ENCODE results near the gene PDGFB. TPM values are rescaled to one million over a fixed set of nuclear protein-coding genes. Genes with fewer than 3 reads are reported as not detected.

PDGFB gene
- total RNA-seq, 1 experiment from 2014 or later, result 39.7 TPM

DNA sequence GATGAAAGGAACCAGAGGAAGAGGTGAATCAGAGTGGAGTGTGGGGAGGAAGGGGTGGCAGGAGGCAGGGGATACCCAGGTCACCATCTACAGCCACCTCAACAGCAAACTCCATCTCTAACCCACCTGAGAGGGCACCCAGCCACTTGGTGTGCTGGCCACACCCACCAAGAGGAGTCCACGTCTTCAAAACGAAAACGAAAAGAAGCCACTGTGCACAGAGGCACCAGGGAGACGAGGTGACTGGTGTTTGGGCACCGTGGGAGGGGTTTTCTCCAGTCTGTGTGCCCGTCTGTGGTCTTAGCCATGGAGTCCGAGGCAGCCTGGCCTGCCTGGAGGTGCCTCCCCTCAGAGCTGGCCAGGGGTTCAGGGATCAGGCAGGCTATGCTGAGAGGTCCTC is 20.2 kb downstream of the PDGFB start:
- Histone ChIP-seq H3F3A (ENCODE audit: insufficient read depth, low read depth) (peaks cover 44% of the 10 kb centered on the region), H3K27me3 (ENCODE audit: insufficient read depth, low read depth) (no peaks in the 10 kb centered on the region), H3K4me3 (no peak overlapping the region), H3K36me3 (ENCODE audit: low read depth) (peaks cover 39% of the 10 kb centered on the region; the same call in 1 of the 2 replicates), H2AFZ (no peak overlapping the region), H3K4me2 (no peak overlapping the region), H3K27ac (no peak overlapping the region), H3K79me2 (ENCODE audit: low read depth) (no peaks in the 10 kb centered on the region), H3K9me2 (ENCODE audit: insufficient read depth) (no peaks in the 10 kb centered on the region), H4K20me1 (ENCODE audit: insufficient read depth) (no peaks in the 10 kb centered on the region), H3K4me1 (replicated peaks; ENCODE audit: insufficient read depth) (peaks cover 14% of the 10 kb centered on the region), H3K9me3 (ENCODE audit: insufficient read depth, low read depth) (no peaks in the 10 kb centered on the region; the same call in 1 of the 2 replicates)
- BruUV-seq (replicated peaks), result no TSS peak
- ChIA-PET CTCF (no interaction called here), POLR2A (ENCODE audit: unreplicated experiment) (no interaction called here)
- intact Hi-C loops (cut with micrococcal nuclease; ENCODE audit: unreplicated experiment), result no loop called here
- no peak for TF ChIP-seq EZH2 (IDR thresholded peaks at IDR 0.05; ENCODE audit: low read depth)
- TF ChIP-seq, protein P1, sequence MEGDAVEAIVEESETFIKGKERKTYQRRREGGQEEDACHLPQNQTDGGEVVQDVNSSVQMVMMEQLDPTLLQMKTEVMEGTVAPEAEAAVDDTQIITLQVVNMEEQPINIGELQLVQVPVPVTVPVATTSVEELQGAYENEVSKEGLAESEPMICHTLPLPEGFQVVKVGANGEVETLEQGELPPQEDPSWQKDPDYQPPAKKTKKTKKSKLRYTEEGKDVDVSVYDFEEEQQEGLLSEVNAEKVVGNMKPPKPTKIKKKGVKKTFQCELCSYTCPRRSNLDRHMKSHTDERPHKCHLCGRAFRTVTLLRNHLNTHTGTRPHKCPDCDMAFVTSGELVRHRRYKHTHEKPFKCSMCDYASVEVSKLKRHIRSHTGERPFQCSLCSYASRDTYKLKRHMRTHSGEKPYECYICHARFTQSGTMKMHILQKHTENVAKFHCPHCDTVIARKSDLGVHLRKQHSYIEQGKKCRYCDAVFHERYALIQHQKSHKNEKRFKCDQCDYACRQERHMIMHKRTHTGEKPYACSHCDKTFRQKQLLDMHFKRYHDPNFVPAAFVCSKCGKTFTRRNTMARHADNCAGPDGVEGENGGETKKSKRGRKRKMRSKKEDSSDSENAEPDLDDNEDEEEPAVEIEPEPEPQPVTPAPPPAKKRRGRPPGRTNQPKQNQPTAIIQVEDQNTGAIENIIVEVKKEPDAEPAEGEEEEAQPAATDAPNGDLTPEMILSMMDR (conservative IDR thresholded peaks at IDR 0.05), result no peak
- DNase-seq, result no peak

DNA sequence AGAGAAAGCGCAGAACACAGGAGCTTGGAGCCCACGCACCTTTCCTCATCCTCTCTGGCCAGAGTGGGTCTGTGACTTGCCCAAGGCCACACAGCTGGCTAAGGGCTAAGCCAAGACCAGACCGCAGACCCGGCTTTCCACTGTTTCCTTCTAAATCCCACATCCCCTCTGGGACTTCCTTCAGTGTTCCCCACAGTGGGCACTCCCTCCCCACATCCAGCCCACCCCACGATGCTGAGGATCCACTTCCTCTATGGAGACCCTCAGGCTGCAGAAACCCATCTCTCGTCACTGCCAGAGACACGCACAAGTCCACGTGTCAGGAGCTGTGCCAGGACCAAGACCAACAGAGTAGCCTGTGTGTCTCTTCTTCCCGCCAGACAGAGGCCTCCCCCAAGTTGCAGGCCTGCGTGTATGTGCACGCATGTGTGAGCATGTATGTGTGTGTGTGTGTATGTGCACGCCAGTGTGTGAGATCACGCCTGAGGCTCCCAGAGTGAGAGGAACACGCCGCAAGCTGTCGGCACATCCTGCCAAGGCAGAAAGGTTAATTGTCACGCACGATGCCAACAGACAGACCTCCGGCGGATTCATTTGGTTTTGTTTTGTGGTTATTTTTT is 21.6 kb downstream of the PDGFB start:
- DNase-seq, result no peak
- Histone ChIP-seq H3K4me1 (replicated peaks; ENCODE audit: insufficient read depth) (peaks cover 14% of the 10 kb centered on the region), H3K9me2 (ENCODE audit: insufficient read depth) (no peaks in the 10 kb centered on the region), H3F3A (ENCODE audit: insufficient read depth, low read depth) (peaks cover 35% of the 10 kb centered on the region), H3K27ac (no peak overlapping the region), H3K4me2 (no peak overlapping the region), H3K36me3 (ENCODE audit: low read depth) (peaks cover 31% of the 10 kb centered on the region; the same call in 1 of the 2 replicates), H4K20me1 (ENCODE audit: insufficient read depth) (no peaks in the 10 kb centered on the region), H3K79me2 (ENCODE audit: low read depth) (no peaks in the 10 kb centered on the region), H3K4me3 (no peak overlapping the region), H3K27me3 (ENCODE audit: insufficient read depth, low read depth) (no peaks in the 10 kb centered on the region), H3K9me3 (ENCODE audit: insufficient read depth, low read depth) (no peaks in the 10 kb centered on the region; the same call in none of the 2 replicates), H2AFZ (no peak overlapping the region)
- TF ChIP-seq EZH2 (IDR thresholded peaks at IDR 0.05; ENCODE audit: low read depth), result no peak
- TF ChIP-seq, protein P1 (conservative IDR thresholded peaks at IDR 0.05), result no peak
- BruUV-seq (replicated peaks), result no TSS peak
- ChIA-PET POLR2A (ENCODE audit: unreplicated experiment) (no interaction called here), CTCF (interaction anchor here (0.6 kb wide), 1 partner anchor 219 kb away, joined by 5 read pairs; no protein-coding TSS in a partner anchor)
- intact Hi-C loops (cut with micrococcal nuclease; ENCODE audit: unreplicated experiment), result no loop called here

DNA sequence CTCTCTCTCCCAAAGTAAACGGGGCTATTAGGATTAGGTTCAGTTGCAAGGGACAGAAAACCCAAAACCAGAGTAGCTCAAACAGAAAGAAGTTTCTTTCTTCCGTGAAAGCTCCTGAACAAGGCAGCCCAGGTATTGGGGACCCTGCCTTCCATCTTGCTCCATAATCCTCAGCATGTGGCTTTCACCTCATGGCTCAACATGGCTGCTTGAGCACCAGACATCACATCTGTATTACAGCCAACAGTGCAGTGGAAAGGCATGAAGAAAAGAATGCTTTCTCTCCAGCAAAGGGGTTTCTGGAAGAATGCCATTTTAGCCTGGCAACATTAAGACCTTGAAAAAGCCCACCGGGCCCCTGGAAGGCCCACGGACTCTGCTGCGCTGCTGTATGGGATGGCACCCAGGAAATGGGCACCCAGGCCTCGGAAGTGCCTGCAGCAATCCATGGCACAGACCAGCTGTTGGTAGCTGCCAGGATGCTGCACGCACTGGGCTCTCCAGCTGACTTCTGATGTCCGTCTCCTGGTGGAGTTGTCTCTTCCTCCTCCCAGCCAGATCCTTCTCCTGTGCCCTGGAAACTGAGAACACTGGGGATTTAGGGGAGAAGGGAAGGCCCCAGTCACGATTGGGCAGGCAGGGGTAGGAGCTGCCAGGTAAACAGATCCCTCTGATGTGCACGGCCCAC is 22.6 kb downstream of the PDGFB start:
- peak overlapping the region; percentile 69; the same call in 1 of the 2 replicates for H3K27ac ChIP-seq
- H3K4me3 ChIP-seq, result no peak overlapping the region
- intact Hi-C loops (cut with micrococcal nuclease; ENCODE audit: unreplicated experiment), result no loop called here
- H2AFZ ChIP-seq, result no peak overlapping the region
- no peaks in the 10 kb centered on the region for H3K9me2 ChIP-seq (ENCODE audit: insufficient read depth)
- ChIA-PET POLR2A (ENCODE audit: unreplicated experiment) (interaction anchor here (0.6 kb wide), 1 partner anchor 61 kb away, joined by 5 read pairs; no protein-coding TSS in a partner anchor), CTCF (interaction anchor here (0.6 kb wide), 1 partner anchor 218 kb away, joined by 5 read pairs; no protein-coding TSS in a partner anchor)
- no TSS peak for BruUV-seq (replicated peaks)
- no peaks in the 10 kb centered on the region for H3K27me3 ChIP-seq (ENCODE audit: insufficient read depth, low read depth)
- peaks cover 14% of the 10 kb centered on the region for H3K4me1 ChIP-seq (replicated peaks; ENCODE audit: insufficient read depth)
- no peaks in the 10 kb centered on the region for H3K79me2 ChIP-seq (ENCODE audit: low read depth)
- DNase-seq, result no peak
- H4K20me1 ChIP-seq (ENCODE audit: insufficient read depth), result no peaks in the 10 kb centered on the region
- peaks cover 27% of the 10 kb centered on the region; the same call in 1 of the 2 replicates for H3K36me3 ChIP-seq (ENCODE audit: low read depth)
- H3K4me2 ChIP-seq, result no peak overlapping the region
- peaks cover 6% of the 10 kb centered on the region for H3K9me3 ChIP-seq (ENCODE audit: insufficient read depth, low read depth)
- H3F3A ChIP-seq (ENCODE audit: insufficient read depth, low read depth), result peaks cover 41% of the 10 kb centered on the region
- TF ChIP-seq EZH2 (IDR thresholded peaks at IDR 0.05; ENCODE audit: low read depth), result no peak
- TF ChIP-seq, protein P1 (conservative IDR thresholded peaks at IDR 0.05), result no peak
